Bronchial epithelial cell (primary cell): ENCODE measurements around the gene CEP41. TPM values are rescaled to one million over a fixed set of nuclear protein-coding genes. Genes with fewer than 3 reads are reported as not detected.
A peak's percentile ranks its signal among the peaks of the same experiment; 100 is the strongest.

Experiments used
- DNase-seq: peaks from one replicate; pipeline ENCODE4 v3.0.0-alpha.2; 2010; ENCODE audit warnings: low read depth
- FAIRE-seq: peaks from 2 replicates; lab custom pipeline; 2011; peaks lifted over from hg19 to GRCh38; lab: Jason Lieb, UNC
- H3K27me3 ChIP-seq: 2 replicates; pipeline ENCODE4 v1.5.1; 2011; ENCODE audit warnings: low read length; ENCODE audit not compliant: control insufficient read depth, insufficient read depth
- H3K36me3 ChIP-seq: 2 replicates; pipeline ENCODE4 v1.5.1; 2011; ENCODE audit warnings: low read length; ENCODE audit not compliant: control insufficient read depth, insufficient read depth
- H3K4me3 ChIP-seq: 2 replicates; pipeline ENCODE4 v1.5.1; 2011; ENCODE audit warnings: mild to moderate bottlenecking, low read depth, low read length, control low read depth
- total RNA-seq: library from RNA; depleted of rRNA; stranded (reverse); fragments of >200 nt; gene quantifications from 2 replicates; pipeline ENCODE4 v1.2.1, GENCODE V29; 2014
- TF ChIP-seq, protein P1 (sequence below): IDR thresholded peaks from 2 replicates; pipeline ENCODE4 v1.5.1; 2011; ENCODE audit warnings: mild to moderate bottlenecking, moderate library complexity, low read length, control low read depth, inconsistent platforms; ENCODE audit not compliant: insufficient read depth, severe bottlenecking

Gene CEP41
- total RNA-seq, 1 donor from 2014 or later = 4.2 TPM

DNA sequence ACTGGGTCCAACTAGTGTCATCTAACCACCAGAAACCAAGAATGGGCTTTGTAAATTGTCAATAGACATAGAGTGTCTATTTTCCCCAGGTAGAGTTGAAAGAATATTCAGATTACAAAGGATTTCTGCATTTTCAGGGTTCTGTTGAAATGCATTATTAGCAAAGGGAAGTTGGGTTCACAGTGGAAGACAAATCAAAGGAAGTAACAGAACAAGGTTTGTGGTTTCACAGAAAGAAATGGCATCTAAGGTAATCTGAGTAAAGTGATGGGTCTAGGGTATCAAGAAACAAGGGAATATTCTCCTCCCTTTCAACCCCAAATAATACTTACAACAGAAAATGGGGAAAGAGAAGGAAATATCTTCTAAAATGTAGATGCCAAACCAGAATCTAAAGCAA lies 25.8 kb downstream of the CEP41 start:
- no peak for DNase-seq
- no peak for FAIRE-seq
- Histone ChIP-seq H3K36me3 (no peaks in the 10 kb centered on the region), H3K27me3 (no peaks in the 10 kb centered on the region), H3K4me3 (no peak overlapping the region)
- TF ChIP-seq, protein P1, sequence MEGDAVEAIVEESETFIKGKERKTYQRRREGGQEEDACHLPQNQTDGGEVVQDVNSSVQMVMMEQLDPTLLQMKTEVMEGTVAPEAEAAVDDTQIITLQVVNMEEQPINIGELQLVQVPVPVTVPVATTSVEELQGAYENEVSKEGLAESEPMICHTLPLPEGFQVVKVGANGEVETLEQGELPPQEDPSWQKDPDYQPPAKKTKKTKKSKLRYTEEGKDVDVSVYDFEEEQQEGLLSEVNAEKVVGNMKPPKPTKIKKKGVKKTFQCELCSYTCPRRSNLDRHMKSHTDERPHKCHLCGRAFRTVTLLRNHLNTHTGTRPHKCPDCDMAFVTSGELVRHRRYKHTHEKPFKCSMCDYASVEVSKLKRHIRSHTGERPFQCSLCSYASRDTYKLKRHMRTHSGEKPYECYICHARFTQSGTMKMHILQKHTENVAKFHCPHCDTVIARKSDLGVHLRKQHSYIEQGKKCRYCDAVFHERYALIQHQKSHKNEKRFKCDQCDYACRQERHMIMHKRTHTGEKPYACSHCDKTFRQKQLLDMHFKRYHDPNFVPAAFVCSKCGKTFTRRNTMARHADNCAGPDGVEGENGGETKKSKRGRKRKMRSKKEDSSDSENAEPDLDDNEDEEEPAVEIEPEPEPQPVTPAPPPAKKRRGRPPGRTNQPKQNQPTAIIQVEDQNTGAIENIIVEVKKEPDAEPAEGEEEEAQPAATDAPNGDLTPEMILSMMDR = no peak

DNA sequence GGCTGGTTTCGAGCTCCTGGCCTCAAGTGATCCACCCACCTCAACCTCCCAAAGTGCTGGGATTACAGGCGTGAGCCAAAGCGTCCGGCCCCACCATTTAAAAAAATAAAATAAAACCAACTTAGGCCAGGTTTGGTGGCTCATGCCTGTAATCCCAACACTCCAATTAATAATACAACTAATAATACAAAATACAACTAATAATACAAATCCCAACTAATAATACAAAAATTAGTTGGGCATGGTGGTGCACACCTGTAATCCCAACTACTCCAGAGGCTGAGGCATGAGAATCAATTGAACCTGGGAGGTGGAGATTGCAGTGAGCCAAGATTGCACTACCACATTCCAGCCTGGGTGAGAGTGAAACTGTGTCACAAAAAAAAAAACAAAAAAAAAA lies 27.6 kb downstream of the CEP41 start:
- no peak overlapping the region for H3K4me3 ChIP-seq
- DNase-seq = no peak
- FAIRE-seq = no peak
- no peaks in the 10 kb centered on the region for H3K36me3 ChIP-seq
- TF ChIP-seq, protein P1 = no peak
- no peaks in the 10 kb centered on the region for H3K27me3 ChIP-seq

DNA sequence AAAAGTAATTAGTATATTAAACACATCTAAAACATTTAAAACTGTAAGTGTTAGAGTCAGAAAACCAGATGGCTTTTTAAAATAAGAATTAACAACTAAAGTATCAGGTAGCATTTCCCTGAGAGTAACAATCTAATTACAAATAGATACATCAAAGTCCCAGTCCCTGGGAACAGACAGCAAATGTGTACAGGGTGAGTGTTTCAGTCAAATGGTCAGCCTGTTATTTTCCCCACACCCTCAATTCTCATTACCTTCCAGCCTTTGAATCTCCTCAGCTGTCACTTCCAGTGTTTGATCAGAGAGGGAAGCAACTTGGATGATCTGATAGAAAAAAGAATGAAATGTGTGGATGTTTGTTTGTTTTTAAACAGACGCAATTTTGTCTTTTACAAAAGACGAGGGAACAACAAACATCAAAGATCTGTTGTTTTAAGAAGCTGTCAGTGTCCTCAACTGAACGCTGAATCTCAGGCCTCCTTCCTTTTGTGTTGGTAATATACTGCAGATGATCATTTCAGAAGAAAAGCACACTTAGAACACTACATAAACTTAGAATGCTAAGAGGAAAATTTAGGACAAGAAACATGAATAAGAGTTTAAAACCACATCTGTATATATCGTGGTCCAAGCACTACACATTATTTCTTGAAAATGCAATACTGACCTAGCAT lies 29.8 kb downstream of the CEP41 start:
- no peaks in the 10 kb centered on the region for H3K36me3 ChIP-seq
- TF ChIP-seq, protein P1 = no peak
- H3K27me3 ChIP-seq = no peaks in the 10 kb centered on the region
- no peak for DNase-seq
- no peak overlapping the region for H3K4me3 ChIP-seq
- FAIRE-seq = no peak

DNA sequence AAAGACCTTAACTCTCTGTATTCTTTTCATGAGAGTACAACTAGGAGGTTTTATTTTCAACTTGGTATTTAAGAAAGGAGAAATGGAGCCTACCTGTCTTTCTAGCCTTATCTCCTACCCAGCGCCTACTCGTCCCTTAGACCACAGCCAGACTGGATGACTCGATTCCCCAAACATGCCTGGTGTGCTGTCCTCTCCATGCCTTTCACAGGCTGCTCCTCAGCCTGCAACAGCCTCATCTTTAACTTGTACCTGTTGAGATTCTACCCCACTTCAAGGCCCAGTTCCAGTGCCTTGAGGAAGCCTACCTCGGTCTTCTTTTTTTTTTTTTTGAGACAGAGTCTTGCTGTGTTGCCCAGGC lies 31.1 kb downstream of the CEP41 start:
- Histone ChIP-seq H3K27me3 (no peaks in the 10 kb centered on the region), H3K36me3 (no peaks in the 10 kb centered on the region), H3K4me3 (no peak overlapping the region)
- DNase-seq = peak; percentile 30
- FAIRE-seq = no peak
- TF ChIP-seq, protein P1 = no peak

DNA sequence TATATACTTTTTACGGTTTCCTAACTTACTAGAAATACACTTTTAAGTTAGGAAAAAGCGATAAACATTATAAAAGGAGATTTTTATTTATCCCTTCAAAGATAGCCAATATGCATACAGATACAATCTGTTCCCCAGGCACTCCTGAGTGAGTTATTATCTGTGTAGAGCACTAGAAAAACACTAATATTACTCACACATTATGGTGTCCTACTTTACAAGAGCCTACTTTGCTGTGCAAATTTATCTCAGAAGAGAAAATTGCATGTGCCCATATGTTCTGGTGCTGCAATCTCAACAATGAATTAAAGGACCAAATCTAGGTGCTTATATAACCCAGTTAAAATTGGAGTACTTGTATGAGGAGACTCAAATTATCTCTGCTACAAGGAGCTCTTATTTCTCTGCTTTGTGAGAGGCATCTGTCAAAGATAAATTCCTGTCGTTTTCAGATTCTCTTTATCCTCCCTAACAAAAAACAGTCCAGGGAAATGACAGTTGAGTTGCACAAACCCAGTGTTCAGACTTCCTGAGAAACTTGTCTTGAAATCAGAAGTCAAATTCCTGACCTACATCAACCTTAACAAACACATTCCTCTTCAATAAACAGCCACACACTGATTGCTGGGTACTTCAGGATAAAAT lies 31.6 kb downstream of the CEP41 start:
- no peaks in the 10 kb centered on the region for H3K36me3 ChIP-seq
- FAIRE-seq (no peak), DNase-seq (no peak)
- TF ChIP-seq, protein P1 = no peak
- H3K27me3 ChIP-seq = no peaks in the 10 kb centered on the region
- no peak overlapping the region for H3K4me3 ChIP-seq
